Body of pancreas (tissue), 4 donors: ENCODE measurements around the gene PPP1R13L. TPM values are rescaled to one million over a fixed set of nuclear protein-coding genes. Genes with fewer than 3 reads are reported as not detected.
"Not testable (repeated sequence)": the region's sequence is repeated elsewhere in the genome, so short reads cannot be mapped to it uniquely, and the experiment has no call there.

Experiments
- ATAC-seq: fragments of 150-250 bp; one replicate; pipeline ENCODE4 v1.9.1; 2016
- DNase-seq, 4 donors: peaks; one replicate each; pipeline ENCODE4 v3.0.0-alpha.2; 2019
- H3K27ac ChIP-seq, 4 donors: fragments of 200-600 bp; sonication (generic); 1 replicate in 3 of 4; 2 replicates in 1 of 4; pipeline versions ENCODE4 v1.5.1 to v1.6.1; 2016 to 2019; ENCODE audit warnings: mild to moderate bottlenecking in 1 of 4, mixed read lengths in 1 of 4, moderate library complexity in 1 of 4
- H3K27me3 ChIP-seq, 2 donors: fragments of 200-600 bp; sonication (generic); one replicate each; pipeline ENCODE4 v1.6.0; 2016; ENCODE audit warnings: mild to moderate bottlenecking in 1 of 2
- H3K36me3 ChIP-seq, 2 donors: fragments of 200-600 bp; sonication (generic); replicated peaks in 1 of 2; 2 replicates each; pipeline ENCODE4 v1.5.1; 2016; ENCODE audit warnings: low read depth in 2 of 2; ENCODE audit not compliant: insufficient read depth in 1 of 2
- H3K4me1 ChIP-seq: fragments of 200-600 bp; sonication (generic); one replicate; pipeline ENCODE4 v1.6.0; 2016
- H3K4me3 ChIP-seq, 2 donors: fragments of 200-600 bp; sonication (generic); 1 replicate in 1 of 2; 2 replicates in 1 of 2; pipeline ENCODE4 v1.5.1; 2016 to 2019
- H3K9me3 ChIP-seq, 3 donors: fragments of 200-600 bp; sonication (generic); 1 replicate in 2 of 3; 2 replicates in 1 of 3; pipeline ENCODE4 v1.5.1; 2016
- CTCF ChIP-seq, 7 experiments: fragments of 450-650 bp in 4 of 7; fragments of 200-600 bp in 3 of 7; sonication (generic) in 3 of 7; IDR thresholded peaks; one replicate each; pipeline ENCODE4 v1.5.1; 2016 to 2019; ENCODE audit warnings: antibody characterized with exemption in 7 of 7
- POLR2A ChIP-seq, 3 donors: fragments of 450-650 bp; IDR thresholded peaks; one replicate each; pipeline ENCODE4 v1.6.1; 2016; ENCODE audit warnings: antibody characterized with exemption in 3 of 3, mild to moderate bottlenecking in 2 of 3
- WGBS, 2 donors: methylation state at CpG; one replicate each; pipeline ENCODE4 v1.1.5; 2017; 5-methylcytosine and 5-hydroxymethylcytosine counted together
- intact Hi-C: fragments of 100-400 bp; cut with DNase I; formaldehyde crosslinking; loops from one replicate; pipeline ENCODE4 v1.15.1; 2023
- microRNA-seq, 2 donors: library from miRNA; unstranded; fragments of <30 nt; microRNA quantifications; one replicate each; pipeline ENCODE4, GENCODE V29; 2016; ENCODE audit warnings: borderline number of aligned reads in 2 of 2, borderline replicate concordance in 2 of 2
- small RNA-seq: library from RNA; depleted of rRNA; stranded (forward); fragments of <200 nt; gene quantifications from one replicate; pipeline ENCODE3, GENCODE V24; 2016
- total RNA-seq, 2 donors: library from RNA; depleted of rRNA; stranded (reverse); fragments of >200 nt; gene quantifications; one replicate each; pipeline ENCODE4 v1.1.0, GENCODE V29; 2016

Gene PPP1R13L
- total RNA-seq, 2 donors from 2014 or later, result 26.4 to 32.9 TPM

- Histone ChIP-seq H3K27ac (no peak overlapping the region), H3K27me3 (no peaks in the 10 kb centered on the region), H3K4me3 (no peak overlapping the region), H3K9me3 (no peaks in the 10 kb centered on the region), H3K36me3 (no peaks in the 10 kb centered on the region), H3K4me1 (peaks cover 18% of the 10 kb centered on the region)
- TF ChIP-seq POLR2A (IDR thresholded peaks at IDR 0.05) (no peak), CTCF (IDR thresholded peaks at IDR 0.05) (no peak)
- ATAC-seq, result no peak
- DNase-seq, result no peak
- intact Hi-C loops, result no loop called here
- WGBS, 2 donors, result 64 to 75% methylated on average over 10 to 11 of the region's 11 CpGs
Measured at GRCh38 chr19:45336696-45337251, 68.1 kb downstream of the PPP1R13L start.

DNA sequence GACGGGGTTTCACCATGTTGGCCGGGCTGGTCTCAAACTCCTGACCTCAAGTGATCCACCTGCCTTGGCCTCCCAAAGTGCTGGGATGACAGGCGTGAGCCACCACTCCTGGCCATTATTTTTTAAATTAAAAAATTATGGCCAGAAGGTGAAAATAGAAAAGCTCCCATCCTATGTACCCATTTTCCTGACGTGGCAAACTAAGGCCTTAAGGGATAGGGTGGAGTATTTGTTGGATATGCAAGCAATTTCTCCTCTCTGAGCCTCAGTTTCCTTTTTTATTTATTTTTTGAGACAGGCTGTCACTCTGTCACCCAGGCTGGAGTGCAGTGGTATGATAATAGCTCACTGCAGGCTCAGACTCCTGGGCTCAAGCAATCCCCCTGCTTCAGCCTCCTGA, 70.0 kb downstream of the PPP1R13L start:
- H3K4me3 ChIP-seq, DNase-seq, H3K4me1 ChIP-seq, H3K9me3 ChIP-seq, intact Hi-C loops, ATAC-seq, H3K36me3 ChIP-seq, H3K27ac ChIP-seq, H3K27me3 ChIP-seq: not testable (repeated sequence)
- WGBS, 2 donors, result 76 to 79% methylated on average over 4 of the region's 4 CpGs

DNA sequence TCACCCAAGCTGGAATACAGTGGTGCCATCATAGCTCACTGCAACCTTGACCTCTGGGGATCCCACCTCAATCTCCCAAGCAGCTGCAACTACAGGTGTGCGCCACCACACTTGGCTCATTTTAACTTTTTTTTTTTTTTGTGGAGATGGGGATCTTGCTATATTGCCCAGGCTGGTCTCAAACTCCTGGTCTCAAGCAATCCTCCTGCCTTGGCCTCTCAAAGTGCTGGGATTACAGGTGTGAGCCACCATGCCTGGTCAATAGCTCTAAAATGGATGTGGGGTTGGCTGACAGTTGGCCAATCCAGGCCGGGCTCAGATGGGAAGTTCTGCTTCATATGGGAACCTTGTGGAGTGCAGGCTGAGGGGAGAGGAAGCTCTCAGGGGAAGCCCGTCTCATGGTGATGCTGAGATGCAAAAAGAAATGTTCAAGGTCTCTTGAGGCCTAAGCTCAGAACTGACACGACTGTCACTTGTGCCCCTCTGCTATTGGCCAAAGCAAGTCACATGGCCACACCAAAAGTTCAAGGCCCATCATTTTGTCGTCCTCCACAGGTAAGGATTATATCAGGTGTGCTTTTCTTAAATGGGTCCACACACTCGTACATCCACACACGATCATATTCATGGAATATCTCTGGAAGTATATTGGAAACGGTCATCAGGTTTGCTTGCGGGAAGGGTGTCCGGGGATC, 71.1 kb downstream of the PPP1R13L start:
- 71 to 79% methylated on average over 10 of the region's 10 CpGs for WGBS, 2 donors
- no peak for TF ChIP-seq POLR2A (IDR thresholded peaks at IDR 0.05)
- TF ChIP-seq CTCF (IDR thresholded peaks at IDR 0.05), result no peak

DNA sequence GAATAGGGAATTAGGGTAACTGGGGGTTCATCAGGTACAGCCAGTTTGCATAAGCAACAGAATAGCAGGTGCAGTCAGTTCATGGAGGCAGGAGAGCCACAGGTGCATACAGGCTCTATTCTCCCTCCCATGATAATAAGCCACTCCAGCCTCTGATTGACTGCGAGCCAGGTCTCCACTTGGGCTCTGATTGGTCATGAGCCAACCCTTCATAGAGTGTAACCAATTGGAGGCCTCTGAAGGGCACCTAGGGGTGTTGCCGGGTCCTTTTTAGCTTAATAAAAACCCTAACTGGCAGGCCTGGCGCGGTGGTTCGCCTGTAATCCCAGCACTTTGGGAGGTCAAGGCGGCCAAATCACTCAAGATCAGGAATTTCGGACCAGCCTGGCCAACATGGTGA, 73.5 kb downstream of the PPP1R13L start:
- H3K27ac ChIP-seq, result no peak overlapping the region
- TF ChIP-seq POLR2A (IDR thresholded peaks at IDR 0.05), result no peak
- H3K9me3 ChIP-seq, result no peaks in the 10 kb centered on the region
- WGBS, 2 donors, result 77 to 91% methylated on average over 6 to 7 of the region's 7 CpGs
- intact Hi-C loops, result no loop called here
- peaks cover 3% of the 10 kb centered on the region for H3K4me1 ChIP-seq
- H3K27me3 ChIP-seq, result no peaks in the 10 kb centered on the region
- ATAC-seq (no peak), DNase-seq (no peak)
- H3K36me3 ChIP-seq, result no peaks in the 10 kb centered on the region
- H3K4me3 ChIP-seq, result no peak overlapping the region

More for the DNA sequence above, 71.1 kb downstream of the PPP1R13L start:
- H3K36me3 ChIP-seq, result no peaks in the 10 kb centered on the region
- H3K4me3 ChIP-seq, result no peak overlapping the region
- no peak for DNase-seq
- H3K4me1 ChIP-seq, result peaks cover 4% of the 10 kb centered on the region
- intact Hi-C loops, result no loop called here
- H3K27ac ChIP-seq, result no peak overlapping the region
- H3K9me3 ChIP-seq, result no peaks in the 10 kb centered on the region
- no peaks in the 10 kb centered on the region for H3K27me3 ChIP-seq
- ATAC-seq, result no peak

Small RNAs within 50 kb of the gene (microRNA-seq; reads per million reads assigned to microRNA genes)
- 0 reads per million in 2 donors for gene MIR6088

Small RNAs within 50 kb of the gene (small RNA-seq; reads per million reads assigned to genes)
- gene MIR6088, result not detected

Other genes starting within 250 kb of the PPP1R13L start
- not detected for gene NKPD1, start 244.1 kb downstream of the PPP1R13L start, total RNA-seq
- gene TRAPPC6A, start 226.8 kb downstream of the PPP1R13L start, total RNA-seq, result 1 to 10 TPM in 1 of 2 donors, not detected in 1; 8.3 TPM
- 10 to 100 TPM in 1 of 2 donors, 1 to 10 TPM in 1; 4.9 to 12.5 TPM for gene BLOC1S3, start 226.3 kb downstream of the PPP1R13L start, total RNA-seq
- 1 to 10 TPM; 4.2 to 6.9 TPM for gene EXOC3L2, start 159.7 kb downstream of the PPP1R13L start, total RNA-seq
- 10 to 100 TPM in 1 of 2 donors, 1 to 10 TPM in 1; 9.2 to 12.5 TPM for gene MARK4, start 153.8 kb downstream of the PPP1R13L start, total RNA-seq
- gene CKM, start 82.2 kb downstream of the PPP1R13L start, total RNA-seq, result not detected
- gene KLC3, start 64.3 kb downstream of the PPP1R13L start, total RNA-seq, result 10 to 100 TPM in 1 of 2 donors, 1 to 10 TPM in 1; 1.3 to 11.7 TPM
- gene ERCC2, start 34.5 kb downstream of the PPP1R13L start, total RNA-seq, result 10 to 100 TPM in 1 of 2 donors, 1 to 10 TPM in 1; 7.8 to 29.3 TPM
- gene POLR1G, start 1.6 kb upstream of the PPP1R13L start, total RNA-seq, result 1 to 10 TPM; 1.8 to 2.0 TPM
- gene ERCC1, start 18.8 kb upstream of the PPP1R13L start, total RNA-seq, result 10 to 100 TPM; 91.3 to 97.9 TPM
- 10 to 100 TPM in 1 of 2 donors, 1 to 10 TPM in 1; 4.2 to 84.7 TPM for gene FOSB, start 62.9 kb upstream of the PPP1R13L start, total RNA-seq
- gene RTN2, start 92.0 kb upstream of the PPP1R13L start, total RNA-seq, result 1 to 10 TPM; 2.9 to 5.6 TPM
- gene PPM1N, start 93.4 kb upstream of the PPP1R13L start, total RNA-seq, result not detected
- gene VASP, start 102.4 kb upstream of the PPP1R13L start, total RNA-seq, result 10 to 100 TPM; 27.0 to 29.7 TPM
- gene OPA3, start 179.7 kb upstream of the PPP1R13L start, total RNA-seq, result 10 to 100 TPM in 1 of 2 donors, 1 to 10 TPM in 1; 4.2 to 22.7 TPM
- 1 to 10 TPM in 1 of 2 donors, under 1 TPM in 1; 0.99 to 1.3 TPM for gene GPR4, start 197.1 kb upstream of the PPP1R13L start, total RNA-seq
- 10 to 100 TPM; 25.7 to 60.6 TPM for gene EML2, start 234.3 kb upstream of the PPP1R13L start, total RNA-seq